Right atrium auricular region (tissue), 2 donors: ENCODE results near the gene SMIM11. TPM values are rescaled to one million over a fixed set of nuclear protein-coding genes. Genes with fewer than 3 reads are reported as not detected.
A peak's percentile ranks its signal among the peaks of the same experiment; 100 is the strongest.

Experiments
- DNase-seq: peaks from one replicate; pipeline ENCODE4 v3.0.0-alpha.2; 2019; ENCODE audit warnings: low spot score
- H3K27ac ChIP-seq, 2 donors: fragments of 200-600 bp; sonication (generic); 1 replicate in 1 of 2; 2 replicates in 1 of 2; pipeline ENCODE4 v1.5.1; 2016 to 2019
- H3K27me3 ChIP-seq, 2 donors: fragments of 200-600 bp; sonication (generic); one replicate each; pipeline versions ENCODE4 v1.5.1 to v1.6.0; 2017 to 2019
- H3K36me3 ChIP-seq: fragments of 200-600 bp; sonication (generic); one replicate; pipeline ENCODE4 v1.5.1; 2016
- H3K4me1 ChIP-seq, 2 donors: fragments of 200-600 bp; sonication (generic); one replicate each; pipeline versions ENCODE4 v1.5.1 to v1.6.0; 2017 to 2019
- H3K4me3 ChIP-seq, 2 donors: fragments of 200-600 bp; sonication (generic); 1 replicate in 1 of 2; 2 replicates in 1 of 2; pipeline ENCODE4 v1.5.1; 2017 to 2019; ENCODE audit warnings: mild to moderate bottlenecking in 1 of 2, moderate library complexity in 1 of 2
- H3K9me3 ChIP-seq, 2 donors: fragments of 200-600 bp; sonication (generic); one replicate each; pipeline ENCODE4 v1.5.1; 2019
- CTCF ChIP-seq, 2 donors: fragments of 200-600 bp; sonication (generic); IDR thresholded peaks; one replicate each; pipeline ENCODE4 v1.5.1; 2019; ENCODE audit warnings: antibody characterized with exemption in 2 of 2
- total RNA-seq, 2 donors: library from RNA; depleted of rRNA; stranded (reverse); fragments of >200 nt; gene quantifications; one replicate each; pipeline ENCODE4 v1.1.0, GENCODE V29; 2016

The SMIM11 gene
- total RNA-seq, 2 donors from 2014 or later = 5.3 to 6.6 TPM

GRCh38 chr21:34357889-34358288 lies 17.4 kb upstream of the SMIM11 start:
- no peak for TF ChIP-seq CTCF (IDR thresholded peaks at IDR 0.05)
- Histone ChIP-seq H3K9me3 (no peaks in the 10 kb centered on the region), H3K36me3 (no peaks in the 10 kb centered on the region), H3K27me3 (no peaks in the 10 kb centered on the region), H3K4me1 (no peaks in the 10 kb centered on the region), H3K4me3 (no peak overlapping the region), H3K27ac (no peak overlapping the region)
- DNase-seq = no peak

DNA sequence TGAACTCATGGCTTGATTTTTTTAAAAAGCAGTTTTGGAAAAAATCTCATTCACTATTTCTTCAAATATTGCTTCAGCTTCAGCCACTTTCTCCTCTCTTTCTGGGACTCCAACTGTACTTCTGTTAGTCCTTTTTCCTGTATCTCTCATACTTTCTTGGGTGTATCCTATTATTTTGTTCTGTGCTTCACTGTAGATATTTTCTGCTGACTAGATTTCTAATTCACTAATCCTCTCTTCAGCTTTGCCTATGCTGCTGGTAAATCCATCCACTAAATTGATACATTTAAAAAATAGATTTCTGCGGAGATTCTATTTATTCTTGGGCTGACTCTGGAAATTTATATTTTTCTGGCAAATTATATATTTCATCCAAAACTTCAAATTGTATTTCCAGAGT lies 16.4 kb upstream of the SMIM11 start:
- DNase-seq = no peak
- H3K27me3 ChIP-seq = no peaks in the 10 kb centered on the region
- no peaks in the 10 kb centered on the region for H3K4me1 ChIP-seq
- no peaks in the 10 kb centered on the region for H3K9me3 ChIP-seq
- no peaks in the 10 kb centered on the region for H3K36me3 ChIP-seq
- no peak overlapping the region for H3K27ac ChIP-seq
- H3K4me3 ChIP-seq = no peak overlapping the region
- TF ChIP-seq CTCF (IDR thresholded peaks at IDR 0.05) = no peak

GRCh38 chr21:34360488-34361241 lies 14.6 kb upstream of the SMIM11 start:
- Histone ChIP-seq H3K4me3 (no peak overlapping the region), H3K27ac (no peak overlapping the region), H3K4me1 (no peaks in the 10 kb centered on the region), H3K9me3 (no peaks in the 10 kb centered on the region), H3K36me3 (no peaks in the 10 kb centered on the region), H3K27me3 (no peaks in the 10 kb centered on the region)
- TF ChIP-seq CTCF (IDR thresholded peaks at IDR 0.05) = no peak
- peak; percentile 40 for DNase-seq

DNA sequence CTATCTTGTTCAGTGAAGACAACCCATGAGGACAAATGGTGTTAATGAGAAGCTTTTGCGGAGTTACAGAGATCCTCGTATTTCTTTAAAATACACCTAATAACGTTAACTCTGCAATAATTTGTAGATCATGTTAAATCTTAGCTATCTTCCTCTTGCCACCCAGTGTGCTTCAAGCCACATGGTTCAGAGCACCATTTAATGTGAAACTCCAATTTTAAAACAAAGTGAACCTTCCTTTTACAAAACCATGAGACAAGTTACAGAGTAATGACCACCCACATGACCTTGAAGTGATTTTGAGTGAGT lies 13.2 kb upstream of the SMIM11 start:
- no peaks in the 10 kb centered on the region for H3K9me3 ChIP-seq
- no peaks in the 10 kb centered on the region for H3K27me3 ChIP-seq
- H3K36me3 ChIP-seq = no peaks in the 10 kb centered on the region
- DNase-seq = no peak
- no peak overlapping the region for H3K27ac ChIP-seq
- H3K4me1 ChIP-seq = peaks cover 0 to under 1% of the 10 kb centered on the region in 2 donors
- no peak for TF ChIP-seq CTCF (IDR thresholded peaks at IDR 0.05)
- H3K4me3 ChIP-seq = no peak overlapping the region

GRCh38 chr21:34362670-34363069 lies 12.6 kb upstream of the SMIM11 start:
- H3K9me3 ChIP-seq = no peaks in the 10 kb centered on the region
- peak; percentile 1 for DNase-seq
- H3K4me1 ChIP-seq = peaks cover 0 to 3% of the 10 kb centered on the region in 2 donors
- H3K4me3 ChIP-seq = no peak overlapping the region
- H3K27ac ChIP-seq = no peak overlapping the region
- no peak for TF ChIP-seq CTCF (IDR thresholded peaks at IDR 0.05)
- no peaks in the 10 kb centered on the region for H3K27me3 ChIP-seq
- no peaks in the 10 kb centered on the region for H3K36me3 ChIP-seq

DNA sequence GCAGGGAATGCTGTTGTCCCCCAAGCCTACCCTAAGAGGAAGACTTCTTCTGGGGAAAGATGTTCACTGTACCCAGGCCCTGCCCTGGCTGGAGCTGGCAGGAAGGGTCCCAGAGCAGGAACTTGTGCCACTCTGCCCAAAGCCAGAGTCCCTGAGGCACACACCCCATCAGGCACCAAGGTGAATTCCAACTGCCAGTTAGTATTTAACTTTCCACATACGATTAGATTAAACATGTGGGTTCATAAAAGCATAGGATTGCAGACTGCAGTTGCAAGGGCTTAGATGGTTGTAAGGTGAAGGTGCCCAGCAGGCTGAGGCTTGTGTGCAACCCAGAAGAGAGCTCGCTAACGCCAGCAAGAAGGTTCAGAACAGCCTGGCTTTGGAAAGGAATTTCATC lies 11.6 kb upstream of the SMIM11 start, which contains the start of gene KCNE2:
KCNE2 (plus strand) TSS at position 274 of the 400 bp plus-strand sequence. CDS start 6,473 bp downstream, outside the sequence.
- DNase-seq = no peak
- H3K36me3 ChIP-seq = no peaks in the 10 kb centered on the region

More for the DNA sequence above, 11.6 kb upstream of the SMIM11 start, which contains the start of gene KCNE2:
- no peak for TF ChIP-seq CTCF (IDR thresholded peaks at IDR 0.05)
- H3K27ac ChIP-seq = no peak within 1 kb of the TSS
- H3K4me3 ChIP-seq = no peak within 1 kb of the TSS
- H3K27me3 ChIP-seq = no peaks in the 10 kb centered on the region
- H3K4me1 ChIP-seq = peaks cover 0 to 3% of the 10 kb centered on the region in 2 donors
- no peaks in the 10 kb centered on the region for H3K9me3 ChIP-seq
